BJ (cell line): Measurements from ENCODE around the gene GPR15. TPM values are rescaled to one million over a fixed set of nuclear protein-coding genes. Genes with fewer than 3 reads are reported as not detected.

Experiments used
- polyA plus RNA-seq: library from polyadenylated mRNA; depleted of rRNA; stranded (reverse); fragments of >200 nt; gene quantifications from 2 replicates; pipeline ENCODE4 v1.2.3, GENCODE V29; 2011; rRNA removed
- small RNA-seq: library from RNA; depleted of rRNA; stranded (forward); fragments of <200 nt; gene quantifications from one replicate; pipeline ENCODE3, GENCODE V24; 2012; ENCODE audit warnings: low replicate concordance, low read depth; ENCODE audit not compliant: insufficient read length

GPR15 gene
- polyA plus RNA-seq, 1 experiment = not detected

Small RNA genes lying within 50 kb of the gene (small RNA-seq; reads per million reads assigned to genes)
- gene RPL38P4 = not detected

Other genes with a start within 250 kb of the GPR15 start
- not detected in 2 replicates for gene OR5H2, start 249.5 kb upstream of the GPR15 start, polyA plus RNA-seq
- not detected in 2 replicates for gene OR5K4, start 178.1 kb upstream of the GPR15 start, polyA plus RNA-seq
- gene OR5K3, start 141.3 kb upstream of the GPR15 start, polyA plus RNA-seq = not detected in 2 replicates
- gene OR5K1, start 68.8 kb upstream of the GPR15 start, polyA plus RNA-seq = not detected in 2 replicates
- not detected in 2 replicates for gene OR5K2, start 34.3 kb upstream of the GPR15 start, polyA plus RNA-seq
- 73.8 and 126 TPM in 2 replicates for gene CLDND1, start 9.1 kb upstream of the GPR15 start, polyA plus RNA-seq
- gene CPOX, start 61.6 kb downstream of the GPR15 start, polyA plus RNA-seq = 11.1 and 13.8 TPM in 2 replicates
- 0.06 TPM in 1 of 2 replicates, not detected in the other for gene ST3GAL6, start 231.4 kb downstream of the GPR15 start, polyA plus RNA-seq